DND-41 (cell line): ENCODE results near the gene SIRT3.
A peak's percentile ranks its signal among the peaks of the same experiment; 100 is the strongest.

Experiments used
- ATAC-seq: fragments of 200-7000 bp; cut with Tn5 transposase; 3 replicates; pipeline ENCODE4 v1.9.1; 2021; ENCODE audit warnings: low read depth; ENCODE audit not compliant: insufficient read depth
- DNase-seq: peaks from one replicate; pipeline ENCODE4 v3.0.0-alpha.2; 2020
- H2AFZ ChIP-seq: 2 replicates; pipeline ENCODE4 v1.6.0; 2012; ENCODE audit warnings: low read depth, low read length
- H3K27ac ChIP-seq: 2 replicates; pipeline ENCODE4 v1.5.1; 2012; ENCODE audit warnings: low read length, inconsistent platforms
- H3K27me3 ChIP-seq: fragments of 200-600 bp; sonication (generic); 2 replicates; pipeline ENCODE4 v1.6.0; 2012; ENCODE audit warnings: low read length, mild to moderate bottlenecking, inconsistent platforms; ENCODE audit not compliant: insufficient read depth, poor library complexity
- H3K36me3 ChIP-seq: 2 replicates; pipeline ENCODE4 v1.5.1; 2012; ENCODE audit warnings: low read length, inconsistent platforms; ENCODE audit not compliant: insufficient read depth
- H3K4me1 ChIP-seq: 2 replicates; pipeline ENCODE4 v1.5.1; 2012; ENCODE audit warnings: mild to moderate bottlenecking, low read length; ENCODE audit not compliant: insufficient read depth
- H3K4me2 ChIP-seq: 2 replicates; pipeline ENCODE4 v1.6.0; 2012; ENCODE audit warnings: mild to moderate bottlenecking, moderate library complexity, low read length, inconsistent platforms; ENCODE audit not compliant: insufficient read depth
- H3K4me3 ChIP-seq, 2 experiments: fragments of 200-600 bp in 1 of 2; shearing (Covaris generic) in 1 of 2; 2 replicates each; pipeline ENCODE4 v1.5.1; 2012 to 2016; ENCODE audit warnings: inconsistent platforms in 2 of 2, low read length in 2 of 2, mild to moderate bottlenecking in 2 of 2, low read depth in 1 of 2, moderate library complexity in 1 of 2
- H3K79me2 ChIP-seq: 2 replicates; pipeline ENCODE4 v1.6.0; 2012; ENCODE audit warnings: low read length, inconsistent platforms; ENCODE audit not compliant: insufficient read depth
- H3K9ac ChIP-seq: 2 replicates; pipeline ENCODE4 v1.6.0; 2012; ENCODE audit warnings: low read depth, mild to moderate bottlenecking, inconsistent platforms, low read length, moderate library complexity
- H3K9me3 ChIP-seq: 2 replicates; pipeline ENCODE4 v1.5.1; 2012; ENCODE audit warnings: low read length, moderate library complexity, mild to moderate bottlenecking, inconsistent platforms; ENCODE audit not compliant: insufficient read depth, severe bottlenecking
- H4K20me1 ChIP-seq: 2 replicates; pipeline ENCODE4 v1.6.0; 2012; ENCODE audit warnings: low read length; ENCODE audit not compliant: insufficient read depth
- EZH2 ChIP-seq: IDR thresholded peaks from 3 replicates; pipeline ENCODE4 v1.6.1; 2012; ENCODE audit warnings: borderline replicate concordance, low read depth, mild to moderate bottlenecking, moderate library complexity, low read length, inconsistent platforms; ENCODE audit not compliant: severe bottlenecking
- TF ChIP-seq, protein P1 (sequence below): IDR thresholded peaks from 2 replicates; pipeline ENCODE4 v1.5.1; 2012; ENCODE audit warnings: borderline replicate concordance, low read length, moderate library complexity, mild to moderate bottlenecking; ENCODE audit not compliant: poor library complexity, severe bottlenecking; ENCODE audit errors: extremely low read depth

The SIRT3 gene

DNA sequence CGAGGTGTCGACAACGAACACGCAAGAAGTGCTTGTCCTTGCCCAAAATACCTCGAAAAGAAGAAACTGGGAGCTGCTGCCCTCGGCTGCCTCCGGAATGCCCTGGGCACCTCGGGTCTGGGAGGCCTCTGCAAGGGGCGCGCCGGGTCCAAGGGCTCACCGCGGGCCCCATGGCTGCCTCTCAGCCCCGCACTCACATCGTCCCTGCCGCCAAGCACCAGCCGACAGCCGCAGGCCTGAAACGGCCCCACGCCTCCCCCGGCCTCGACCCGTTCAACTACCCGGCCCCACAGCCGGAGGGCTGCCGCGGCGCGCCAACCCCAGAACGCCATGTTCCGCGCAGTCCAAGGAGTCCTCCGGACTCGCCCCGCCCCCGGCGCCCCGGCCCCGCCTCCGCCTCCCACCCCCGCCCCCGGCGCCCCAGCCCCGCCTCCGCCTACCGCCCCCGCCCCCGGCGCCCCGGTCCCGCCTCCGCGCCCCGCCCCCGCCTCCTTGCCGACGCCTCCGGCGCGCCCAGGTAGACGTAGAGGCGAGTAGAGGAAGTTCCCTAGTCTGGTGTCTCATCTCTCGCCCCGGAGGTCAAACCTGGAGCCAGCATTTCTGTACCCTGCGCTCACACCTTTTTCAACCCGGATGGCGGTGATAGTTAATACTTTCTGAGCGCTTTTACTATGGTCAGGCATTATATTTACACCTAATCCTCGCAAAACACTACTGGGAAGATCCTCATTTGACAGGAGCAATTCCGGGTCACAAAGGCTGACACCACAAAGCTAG is at the start of gene SIRT3:
Gene SIRT3, minus strand, starts transcription at position 346 of the 777 bp plus-strand sequence. Its CDS starts 14 bp downstream, at position 332.
- Histone ChIP-seq H3K36me3 (peaks cover 25% of the 10 kb centered on the region), H3K27ac (peak within 1 kb of the TSS; percentile 84), H2AFZ (peak within 1 kb of the TSS; percentile 78), H3K27me3 (no peaks in the 10 kb centered on the region), H3K4me1 (peaks cover 40% of the 10 kb centered on the region), H3K4me2 (peak within 1 kb of the TSS; percentile 92), H3K9ac (peak within 1 kb of the TSS; percentile 76), H3K79me2 (peaks cover 51% of the 10 kb centered on the region), H3K9me3 (no peaks in the 10 kb centered on the region), H3K4me3 (peak within 1 kb of the TSS; percentile 76 to 86), H4K20me1 (peaks cover 17% of the 10 kb centered on the region)
- no peak for TF ChIP-seq EZH2
- TF ChIP-seq, protein P1, sequence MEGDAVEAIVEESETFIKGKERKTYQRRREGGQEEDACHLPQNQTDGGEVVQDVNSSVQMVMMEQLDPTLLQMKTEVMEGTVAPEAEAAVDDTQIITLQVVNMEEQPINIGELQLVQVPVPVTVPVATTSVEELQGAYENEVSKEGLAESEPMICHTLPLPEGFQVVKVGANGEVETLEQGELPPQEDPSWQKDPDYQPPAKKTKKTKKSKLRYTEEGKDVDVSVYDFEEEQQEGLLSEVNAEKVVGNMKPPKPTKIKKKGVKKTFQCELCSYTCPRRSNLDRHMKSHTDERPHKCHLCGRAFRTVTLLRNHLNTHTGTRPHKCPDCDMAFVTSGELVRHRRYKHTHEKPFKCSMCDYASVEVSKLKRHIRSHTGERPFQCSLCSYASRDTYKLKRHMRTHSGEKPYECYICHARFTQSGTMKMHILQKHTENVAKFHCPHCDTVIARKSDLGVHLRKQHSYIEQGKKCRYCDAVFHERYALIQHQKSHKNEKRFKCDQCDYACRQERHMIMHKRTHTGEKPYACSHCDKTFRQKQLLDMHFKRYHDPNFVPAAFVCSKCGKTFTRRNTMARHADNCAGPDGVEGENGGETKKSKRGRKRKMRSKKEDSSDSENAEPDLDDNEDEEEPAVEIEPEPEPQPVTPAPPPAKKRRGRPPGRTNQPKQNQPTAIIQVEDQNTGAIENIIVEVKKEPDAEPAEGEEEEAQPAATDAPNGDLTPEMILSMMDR: peak; percentile 12
- ATAC-seq (peak; percentile 79), DNase-seq (peak; percentile 84)

DNA sequence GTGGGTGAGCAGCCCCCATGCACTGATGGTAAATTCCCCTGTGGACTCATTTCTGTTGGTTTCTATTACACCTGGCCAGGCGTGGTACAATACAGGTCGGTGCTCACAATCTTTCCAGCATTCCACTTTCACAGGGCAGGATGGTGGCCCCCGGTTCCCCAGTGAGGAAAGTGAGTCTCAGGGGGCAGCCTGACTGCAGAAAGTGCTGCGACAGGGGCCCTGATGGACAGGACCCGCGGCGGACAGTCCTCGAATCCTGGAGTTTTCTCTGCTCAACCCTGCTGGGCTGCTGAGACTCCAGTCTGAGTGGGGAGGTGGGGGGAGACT is 49.7 kb upstream of the SIRT3 start:
- peaks cover 9% of the 10 kb centered on the region for H3K27me3 ChIP-seq
- TF ChIP-seq EZH2: no peak
- TF ChIP-seq, protein P1: no peak
- peaks cover 32% of the 10 kb centered on the region for H3K4me1 ChIP-seq
- no peak overlapping the region for H2AFZ ChIP-seq
- H3K9ac ChIP-seq: no peak overlapping the region
- peaks cover under 1% of the 10 kb centered on the region; the same call in 1 of the 2 replicates for H3K36me3 ChIP-seq
- ATAC-seq: no peak
- no peak overlapping the region for H3K4me2 ChIP-seq
- H3K4me3 ChIP-seq: no peak overlapping the region
- no peak for DNase-seq
- H3K27ac ChIP-seq: no peak overlapping the region
- H4K20me1 ChIP-seq: no peaks in the 10 kb centered on the region
- no peaks in the 10 kb centered on the region for H3K9me3 ChIP-seq
- H3K79me2 ChIP-seq: peaks cover 5% of the 10 kb centered on the region; the same call in 1 of the 2 replicates

DNA sequence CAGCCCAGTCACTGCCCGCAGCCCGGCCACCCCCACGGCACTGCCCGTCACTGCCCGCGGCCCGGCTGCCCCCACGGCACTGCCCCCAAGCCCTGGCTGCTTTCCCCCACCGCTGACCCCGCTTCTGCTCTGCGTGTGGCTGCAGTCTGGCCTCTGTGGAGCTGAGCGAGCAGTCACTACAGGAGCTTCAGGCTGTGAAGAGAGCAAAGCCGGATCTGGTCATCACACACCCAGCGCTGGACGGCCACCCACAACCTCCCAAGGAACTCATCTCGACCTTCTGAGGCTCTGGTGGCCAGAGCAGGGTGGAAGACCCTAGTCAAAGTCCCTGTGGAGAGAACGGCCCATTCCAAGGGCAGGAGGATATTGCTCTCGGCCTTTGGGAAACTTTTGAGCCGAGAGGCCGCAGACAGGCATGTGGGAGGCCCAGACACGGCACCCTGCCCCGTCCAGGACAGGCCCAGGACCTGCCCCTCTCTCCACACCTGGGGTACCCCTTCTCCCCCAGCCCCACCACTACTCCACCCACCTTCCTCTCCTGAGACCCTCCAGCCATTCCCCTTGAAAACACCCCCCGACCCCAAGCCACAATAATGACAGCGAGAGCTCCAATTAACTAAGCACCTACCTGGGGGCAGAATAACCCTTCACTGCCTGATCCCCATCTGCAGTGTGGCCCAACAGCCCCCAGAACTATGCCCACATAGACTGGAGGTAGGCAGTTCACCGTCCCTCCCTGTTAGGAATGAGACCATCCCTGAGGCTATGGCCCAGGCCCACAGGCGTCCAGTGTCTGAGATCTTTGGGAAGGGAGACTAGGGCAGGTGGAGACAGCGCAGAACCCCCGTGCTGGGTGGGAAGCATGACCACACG is 49.1 kb upstream of the SIRT3 start:
- peaks cover 26% of the 10 kb centered on the region for H3K4me1 ChIP-seq
- no peaks in the 10 kb centered on the region for H4K20me1 ChIP-seq
- no peaks in the 10 kb centered on the region for H3K9me3 ChIP-seq
- H3K79me2 ChIP-seq: peaks cover 5% of the 10 kb centered on the region; the same call in 1 of the 2 replicates
- DNase-seq (no peak), ATAC-seq (no peak)
- no peak overlapping the region for H2AFZ ChIP-seq
- no peaks in the 10 kb centered on the region for H3K36me3 ChIP-seq
- no peak for TF ChIP-seq EZH2
- TF ChIP-seq, protein P1: no peak
- H3K27me3 ChIP-seq: peaks cover 9% of the 10 kb centered on the region
- no peak overlapping the region for H3K4me3 ChIP-seq
- H3K9ac ChIP-seq: no peak overlapping the region
- H3K4me2 ChIP-seq: no peak overlapping the region
- H3K27ac ChIP-seq: no peak overlapping the region
